ENCODE results near the gene SLC22A23.

SLC22A23 gene

DNA sequence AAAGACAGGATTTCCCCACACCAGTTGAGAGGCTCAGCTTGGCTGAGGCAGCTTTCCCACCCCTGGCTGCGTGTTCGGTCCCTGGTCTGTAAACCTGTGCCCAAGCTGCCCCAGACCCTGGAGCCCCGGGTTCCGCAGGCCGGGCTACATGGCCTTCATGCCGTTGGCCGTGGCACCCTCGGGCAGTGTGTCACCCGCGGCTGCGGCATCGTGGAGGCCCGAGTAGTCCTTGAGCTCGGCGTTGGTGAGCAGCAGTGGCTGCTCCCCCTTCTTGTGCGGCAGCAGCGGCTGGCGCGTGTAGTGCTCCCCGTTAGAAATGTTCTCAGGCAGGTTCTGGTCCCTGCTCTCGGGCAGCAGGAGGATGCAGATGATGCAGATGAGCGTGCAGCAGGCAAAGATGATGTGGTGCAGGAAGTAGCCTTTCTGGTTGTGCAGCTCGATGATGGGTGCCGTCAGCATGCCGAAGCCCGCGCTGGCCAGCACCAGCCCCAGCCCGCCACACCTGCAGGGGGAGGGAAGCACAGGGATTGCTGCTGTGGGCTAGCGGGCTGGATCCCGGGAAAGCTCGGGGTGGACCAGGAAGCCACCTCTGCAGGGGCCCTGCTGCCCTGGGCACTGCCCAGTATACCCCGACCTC is 183.8 kb downstream of the SLC22A23 start:
- no peak for DNase-seq (ENCODE audit: low read depth in 1 of 2, low spot score in 1 of 2)

GRCh38 chr6:3271756-3272155 is 185.1 kb downstream of the SLC22A23 start:
- DNase-seq (ENCODE audit: low read depth in 1 of 2, low spot score in 1 of 2), result no peak

DNA sequence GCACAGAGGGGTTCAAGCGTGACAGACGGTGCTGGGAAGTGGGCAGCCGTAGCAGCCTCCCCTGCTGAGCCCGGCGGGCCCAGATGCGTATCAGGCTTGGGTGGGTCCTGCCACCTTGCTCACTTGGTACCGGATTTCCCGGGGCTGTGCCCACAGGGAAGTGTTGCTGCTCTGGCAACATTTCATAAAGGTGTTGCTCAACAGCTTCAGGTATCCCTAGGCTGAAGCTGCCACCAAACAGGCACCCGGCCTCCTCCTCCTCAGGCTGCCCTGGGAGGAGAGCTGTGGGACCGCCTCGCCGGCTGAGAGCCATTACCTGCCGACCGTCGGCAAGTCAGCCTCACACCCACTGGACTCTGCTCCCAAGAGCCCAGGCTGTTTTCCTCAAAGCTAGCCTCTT is 186.6 kb downstream of the SLC22A23 start:
- DNase-seq (ENCODE audit: low read depth in 1 of 2, low spot score in 1 of 2), result no peak

DNA sequence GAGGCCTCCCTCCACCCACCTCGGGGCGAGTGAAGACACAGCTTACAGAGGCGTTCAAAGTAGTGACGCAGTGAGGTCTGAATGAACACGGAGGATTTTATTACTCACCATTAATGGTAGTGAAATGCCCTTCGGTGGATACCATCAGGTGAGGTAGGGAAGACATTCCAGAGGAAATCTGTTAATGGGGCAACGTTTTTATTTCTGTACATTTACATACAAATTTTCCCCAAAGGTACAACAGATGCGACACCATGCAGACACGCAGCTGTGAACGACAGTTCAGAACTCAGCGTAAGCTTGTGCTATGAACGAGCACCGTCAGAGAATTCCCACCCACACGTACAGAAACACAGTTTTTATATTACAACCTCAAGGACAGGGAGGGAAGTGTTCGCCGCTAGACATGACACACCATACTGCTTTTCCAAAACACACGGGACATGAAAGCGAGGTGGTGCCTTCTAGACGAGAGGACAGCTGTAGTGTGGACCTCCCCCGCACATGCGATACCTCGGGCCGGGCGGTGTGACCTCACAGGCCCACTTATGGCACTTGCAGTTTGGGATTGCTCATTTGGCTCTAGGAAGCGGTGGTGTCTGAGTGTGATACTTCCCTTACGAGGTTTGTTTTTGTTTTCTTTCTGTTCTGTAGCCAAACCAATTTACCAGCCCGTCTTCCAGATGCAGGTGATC is 187.4 kb downstream of the SLC22A23 start:
- DNase-seq (ENCODE audit: low read depth in 1 of 2, low spot score in 1 of 2), result no peak

DNA sequence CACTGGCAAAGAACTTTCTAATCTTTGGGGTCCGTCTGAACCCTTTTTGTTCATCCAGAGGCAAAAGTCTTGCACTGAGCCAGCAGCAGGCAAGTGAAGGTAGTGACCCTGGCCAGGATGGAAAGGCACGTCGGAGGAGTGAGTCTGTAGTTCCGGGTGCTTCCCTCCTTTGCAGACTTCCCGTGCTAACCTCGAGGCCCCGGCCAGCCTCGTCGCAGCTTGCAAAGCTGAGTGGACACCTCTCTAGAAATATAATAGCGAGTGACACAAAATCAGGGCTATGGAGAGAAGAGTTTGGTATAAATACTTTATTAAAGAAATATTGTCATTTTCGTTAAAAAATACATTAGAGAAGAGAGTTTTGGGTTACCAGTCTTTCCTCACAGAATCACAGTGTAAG is 188.2 kb downstream of the SLC22A23 start:
- DNase-seq (ENCODE audit: low read depth in 1 of 2, low spot score in 1 of 2), result no peak

- DNase-seq (ENCODE audit: low read depth in 1 of 2, low spot score in 1 of 2), result no peak
These were observed 189.7 kb downstream of the SLC22A23 start for GRCh38 chr6:3267162-3267561.

GRCh38 chr6:3266170-3266569 is 190.7 kb downstream of the SLC22A23 start:
- DNase-seq (ENCODE audit: low read depth in 1 of 2, low spot score in 1 of 2), result no peak

- DNase-seq (ENCODE audit: low read depth in 1 of 2, low spot score in 1 of 2), result no peak
These were observed 191.2 kb downstream of the SLC22A23 start for GRCh38 chr6:3265671-3266070.

GRCh38 chr6:3264356-3264755 is 192.5 kb downstream of the SLC22A23 start:
- DNase-seq (ENCODE audit: low read depth in 1 of 2, low spot score in 1 of 2), result no peak

DNA sequence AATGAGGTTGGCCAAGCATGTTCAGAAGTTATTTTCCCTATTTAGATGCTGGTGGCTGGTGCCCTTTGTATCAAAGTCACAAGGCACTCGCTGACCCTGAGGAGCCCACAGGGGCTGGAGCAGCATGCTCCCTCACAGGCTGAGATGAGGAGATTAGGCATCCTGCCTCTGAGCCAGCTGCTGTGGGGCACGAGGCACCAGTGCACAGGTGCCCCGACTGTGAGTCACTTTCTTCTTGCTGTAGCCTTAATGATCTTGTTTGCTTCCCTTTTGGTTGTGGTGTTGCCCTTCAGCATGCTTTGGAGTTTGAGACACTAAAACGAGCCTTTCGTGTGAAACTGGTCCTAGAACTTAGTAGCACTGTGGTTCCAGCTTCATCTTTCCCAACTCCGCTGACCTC is 193.8 kb downstream of the SLC22A23 start:
- no peak for DNase-seq (ENCODE audit: low read depth in 1 of 2, low spot score in 1 of 2)

GRCh38 chr6:3261921-3262320 is 194.9 kb downstream of the SLC22A23 start:
- no peak for DNase-seq (ENCODE audit: low read depth in 1 of 2, low spot score in 1 of 2)

DNA sequence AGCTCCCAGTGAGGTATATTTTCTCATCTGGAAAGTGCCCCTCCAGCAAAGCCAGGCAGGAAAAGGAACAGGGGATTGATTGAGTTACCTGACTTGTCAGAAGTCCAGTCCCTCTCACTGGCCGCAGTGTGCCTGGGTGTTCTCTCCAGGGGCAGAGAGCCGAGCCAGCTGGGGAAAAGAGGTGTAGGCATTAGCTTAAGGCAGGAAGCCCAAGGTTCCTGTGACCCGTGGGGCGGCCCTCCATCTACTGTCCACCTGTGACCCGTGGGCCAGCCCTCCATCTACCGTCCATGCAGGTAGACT is 195.4 kb downstream of the SLC22A23 start:
- no peak for DNase-seq (ENCODE audit: low read depth in 1 of 2, low spot score in 1 of 2)

GRCh38 chr6:3260772-3261517 is 195.9 kb downstream of the SLC22A23 start:
- no peak for DNase-seq (ENCODE audit: low read depth in 1 of 2, low spot score in 1 of 2)

GRCh38 chr6:3260296-3260695 is 196.6 kb downstream of the SLC22A23 start:
- no peak for DNase-seq (ENCODE audit: low read depth in 1 of 2, low spot score in 1 of 2)

DNA sequence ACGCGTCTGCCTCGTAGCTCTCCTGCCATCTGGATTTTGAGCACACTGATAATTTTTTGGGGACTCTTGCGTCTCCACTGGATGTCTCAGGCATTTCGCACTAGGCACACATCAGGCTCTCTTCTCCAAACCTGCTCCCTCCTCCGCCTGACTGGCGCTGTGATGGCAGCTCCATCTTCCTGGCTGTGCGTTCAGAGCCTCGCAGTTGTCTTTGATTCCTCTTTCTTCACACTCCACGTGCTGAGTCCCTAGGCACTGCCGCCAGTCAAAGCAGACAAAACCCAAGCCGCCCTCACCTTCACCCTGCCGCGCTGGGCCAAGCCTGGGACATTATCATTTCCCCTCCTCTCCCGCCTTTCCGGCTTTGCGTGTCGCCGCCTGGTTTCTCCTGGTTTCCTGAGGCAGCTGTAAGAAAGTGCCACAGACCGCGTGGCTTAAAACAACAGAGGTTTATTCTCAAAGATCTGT is 197.3 kb downstream of the SLC22A23 start:
- peak; percentile 24 to 29 for DNase-seq (ENCODE audit: low read depth in 1 of 2, low spot score in 1 of 2)

DNA sequence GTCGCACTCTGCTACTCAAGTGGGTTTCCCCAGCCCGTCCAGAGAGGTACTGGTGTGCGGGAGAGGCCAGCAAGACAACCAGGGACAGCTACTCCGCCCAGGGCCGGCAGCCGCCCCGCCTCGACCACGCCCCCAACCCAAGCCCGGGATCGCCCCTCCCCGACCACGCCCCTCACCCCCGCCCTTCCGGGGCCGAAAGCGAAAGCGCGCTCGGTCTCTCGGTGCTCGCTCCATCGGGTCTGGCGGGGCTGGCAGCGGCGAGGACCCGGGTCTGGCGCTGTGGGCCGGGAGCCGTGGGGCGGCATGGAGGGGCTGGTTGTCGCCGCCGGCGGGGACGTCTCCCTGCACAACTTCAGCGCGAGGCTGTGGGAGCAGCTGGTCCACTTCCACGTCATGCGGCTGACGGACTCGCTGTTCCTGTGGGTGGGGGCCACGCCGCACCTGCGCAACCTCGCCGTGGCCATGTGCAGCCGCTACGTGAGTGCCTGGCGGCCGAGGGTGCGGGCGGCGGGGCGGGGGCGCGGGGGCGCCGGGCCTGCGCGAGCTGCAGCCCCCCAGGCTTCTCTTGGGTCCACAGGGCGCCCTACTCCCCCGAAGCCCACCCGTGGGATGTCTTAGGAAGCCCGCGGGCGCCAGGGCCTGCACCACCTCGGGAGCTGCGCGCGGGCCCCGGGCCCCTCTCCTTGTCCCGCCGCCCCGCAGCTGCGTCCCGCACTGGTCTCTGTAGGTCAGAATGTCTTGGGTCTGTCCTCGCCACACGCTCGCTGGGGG is 197.9 kb downstream of the SLC22A23 start, which contains the start of gene PSMG4:
PSMG4 (plus strand) TSS at position 228 of the 771 bp plus-strand sequence; CDS start at position 304, 76 bp downstream.
- DNase-seq (ENCODE audit: low read depth in 1 of 2, low spot score in 1 of 2), result peak; percentile 91 to 92

GRCh38 chr6:3258201-3258600 is 198.6 kb downstream of the SLC22A23 start:
- no peak for DNase-seq (ENCODE audit: low read depth in 1 of 2, low spot score in 1 of 2)

DNA sequence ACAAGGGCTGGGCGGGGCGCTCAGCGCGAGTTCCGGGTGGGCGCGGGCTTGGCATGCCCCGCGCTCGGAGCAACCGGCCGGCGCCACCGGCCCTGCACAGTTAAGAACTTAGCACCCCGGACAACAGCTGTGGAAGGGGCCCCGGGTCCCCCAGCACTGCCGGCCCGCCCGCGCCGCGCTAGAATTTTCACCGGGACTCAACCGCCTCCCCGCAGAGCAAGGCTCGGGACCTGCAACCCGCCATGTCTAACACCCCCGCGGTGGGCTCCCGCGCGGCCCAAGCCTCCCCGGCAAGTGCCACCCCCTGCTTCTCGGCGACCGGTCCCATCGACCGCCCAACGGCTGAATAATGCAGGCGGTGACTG is 203.3 kb downstream of the SLC22A23 start:
- DNase-seq (ENCODE audit: low read depth in 1 of 2, low spot score in 1 of 2), result no peak

GRCh38 chr6:3252861-3253596 is 203.8 kb downstream of the SLC22A23 start:
- no peak for DNase-seq (ENCODE audit: low read depth in 1 of 2, low spot score in 1 of 2)

DNA sequence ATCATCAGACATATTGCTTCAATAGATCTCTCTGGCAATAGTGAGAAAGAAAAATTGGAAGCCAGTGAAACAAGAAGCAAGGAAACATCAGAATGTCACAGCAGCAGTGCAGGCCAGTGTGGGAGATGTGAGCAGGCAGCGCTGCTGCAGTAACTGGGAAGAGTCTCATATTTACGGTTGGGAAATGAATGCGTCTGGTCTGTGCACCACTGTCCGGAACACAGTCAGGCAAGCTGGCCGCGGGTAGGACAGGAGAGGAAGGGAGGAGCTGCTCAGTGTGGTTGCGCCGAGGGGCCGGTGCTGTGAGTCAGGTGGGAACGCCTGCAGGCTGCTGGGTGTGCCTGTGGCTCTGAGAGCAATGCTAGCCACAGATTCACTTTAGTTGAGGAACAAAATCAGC is 204.5 kb downstream of the SLC22A23 start:
- DNase-seq (ENCODE audit: low read depth in 1 of 2, low spot score in 1 of 2), result no peak
